ENCODE data around the gene CAMTA1. TPM values are rescaled to one million over a fixed set of nuclear protein-coding genes. Genes with fewer than 3 reads are reported as not detected.

The CAMTA1 gene
- total and polyA plus RNA-seq, 4 donors = 78.7 to 438 (median 173) TPM

DNA sequence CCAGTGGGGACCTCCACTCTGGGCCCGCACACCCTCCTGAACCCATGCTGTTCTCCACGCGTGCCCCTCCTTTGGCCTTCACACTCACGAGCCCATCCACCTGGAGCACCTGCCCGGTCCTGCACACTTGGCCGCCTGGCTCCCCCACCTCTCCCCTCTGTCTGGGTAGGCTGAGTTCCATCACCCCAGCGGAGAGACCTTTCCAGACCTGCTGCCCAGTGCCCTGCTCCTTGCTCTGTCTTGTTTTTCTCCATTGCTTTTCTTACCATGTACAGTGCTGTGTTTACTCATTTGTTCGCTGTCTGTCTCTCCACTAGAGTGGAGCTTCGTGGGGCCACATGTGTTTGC is 634.8 kb downstream of the CAMTA1 start:
- WGBS, 2 donors = 68 to 76% methylated on average over 9 of the region's 9 CpGs
- intact Hi-C loops (cut with DNase I) = no loop called here
- Histone ChIP-seq H3K4me3 (ENCODE audit: low read length in 2 of 2) (no peak overlapping the region), H3K4me1 (ENCODE audit: control insufficient read depth in 1 of 2, insufficient read depth in 2 of 2, low read length in 2 of 2) (no peaks in the 10 kb centered on the region), H3K27me3 (ENCODE audit: control insufficient read depth in 1 of 2, insufficient read depth in 2 of 2, low read length in 1 of 2) (no peaks in the 10 kb centered on the region), H3K9me3 (ENCODE audit: control insufficient read depth, low read length) (peaks cover 2% of the 10 kb centered on the region), H3K27ac (ENCODE audit: low read depth in 1 of 2, low read length in 2 of 2) (no peak overlapping the region), H3K36me3 (ENCODE audit: control insufficient read depth in 1 of 2, insufficient read depth in 2 of 2, low read length in 1 of 2) (no peaks in the 10 kb centered on the region)
- DNase-seq (peak; percentile 21 to 49), ATAC-seq (ENCODE audit: low FRiP score) (no peak)

DNA sequence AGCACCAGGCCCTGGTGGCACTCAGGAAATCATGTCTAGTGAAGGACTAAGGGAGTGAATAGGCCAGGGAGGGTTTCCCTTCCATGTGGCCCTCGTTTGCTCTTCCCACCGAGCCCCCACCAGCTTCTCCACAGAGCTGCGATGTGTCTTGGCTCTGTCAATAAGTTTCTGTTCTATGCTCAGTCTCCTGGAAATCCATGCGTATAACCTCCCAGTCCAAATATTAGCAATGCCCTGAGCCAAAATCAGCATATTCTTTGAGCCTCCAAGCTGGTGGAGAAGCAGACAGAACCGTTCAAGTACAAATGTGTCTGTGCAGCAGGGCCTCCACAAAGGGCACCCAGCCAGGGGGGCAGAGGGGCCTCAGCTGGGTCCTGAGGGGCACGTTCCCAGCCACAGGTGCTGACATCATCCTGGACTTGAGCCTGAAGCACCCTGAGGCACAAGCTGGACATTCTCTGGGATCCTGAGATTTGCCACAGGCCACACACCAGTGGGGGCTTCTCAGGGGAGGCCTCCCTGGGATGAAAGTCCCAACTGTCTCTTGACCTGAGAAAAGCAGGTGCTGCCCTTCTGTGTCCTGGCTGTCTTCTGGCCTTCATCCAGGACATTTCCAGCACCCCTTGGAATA is 635.3 kb downstream of the CAMTA1 start:
- no peaks in the 10 kb centered on the region for H3K36me3 ChIP-seq (ENCODE audit: control insufficient read depth in 1 of 2, insufficient read depth in 2 of 2, low read length in 1 of 2)
- intact Hi-C loops (cut with DNase I) = no loop called here
- peak; percentile 36 to 42 for DNase-seq
- no peaks in the 10 kb centered on the region for H3K27me3 ChIP-seq (ENCODE audit: control insufficient read depth in 1 of 2, insufficient read depth in 2 of 2, low read length in 1 of 2)
- H3K4me1 ChIP-seq (ENCODE audit: control insufficient read depth in 1 of 2, insufficient read depth in 2 of 2, low read length in 2 of 2) = no peaks in the 10 kb centered on the region
- H3K9me3 ChIP-seq (ENCODE audit: control insufficient read depth, low read length) = peaks cover 2% of the 10 kb centered on the region
- ATAC-seq (ENCODE audit: low FRiP score) = no peak
- H3K27ac ChIP-seq (ENCODE audit: low read depth in 1 of 2, low read length in 2 of 2) = no peak overlapping the region
- 4 to 9% methylated on average over 6 of the region's 6 CpGs for WGBS, 2 donors
- H3K4me3 ChIP-seq (ENCODE audit: low read length in 2 of 2) = no peak overlapping the region

DNA sequence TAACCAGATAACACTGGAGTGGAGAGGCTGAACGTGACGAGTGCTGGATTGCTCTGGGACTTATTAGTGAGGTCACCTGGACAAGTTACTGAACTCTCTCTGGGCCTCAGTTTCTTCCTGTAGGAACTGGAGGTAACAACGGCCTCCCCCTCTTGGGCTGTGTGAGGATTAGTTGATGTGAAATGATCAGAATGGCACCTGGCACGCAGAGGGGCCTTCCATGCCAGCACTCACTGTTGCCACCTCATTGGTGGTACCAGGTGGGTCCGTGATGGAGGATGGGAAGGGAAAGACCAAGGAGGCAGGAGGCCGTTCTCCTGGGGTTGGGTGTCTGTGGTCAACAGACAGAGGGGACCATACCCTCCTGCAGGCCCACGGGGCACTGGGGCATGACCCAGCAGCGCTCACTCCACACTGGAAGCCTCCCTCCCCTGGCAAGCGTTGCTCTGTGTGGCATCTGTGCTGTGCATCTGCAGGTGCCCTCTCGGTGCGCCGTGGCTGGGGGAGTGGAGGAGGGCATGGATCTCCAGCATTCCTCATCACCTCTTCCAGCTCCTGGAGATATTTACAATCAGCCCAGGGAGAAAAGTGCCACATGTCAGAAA is 636.3 kb downstream of the CAMTA1 start:
- WGBS, 2 donors = 95 to 98% methylated on average over 12 of the region's 12 CpGs
- no peak for ATAC-seq (ENCODE audit: low FRiP score)
- intact Hi-C loops (cut with DNase I) = no loop called here
- Histone ChIP-seq H3K9me3 (ENCODE audit: control insufficient read depth, low read length) (peaks cover 2% of the 10 kb centered on the region), H3K4me3 (ENCODE audit: low read length in 2 of 2) (no peak overlapping the region), H3K36me3 (ENCODE audit: control insufficient read depth in 1 of 2, insufficient read depth in 2 of 2, low read length in 1 of 2) (no peaks in the 10 kb centered on the region), H3K27ac (ENCODE audit: low read depth in 1 of 2, low read length in 2 of 2) (no peak overlapping the region), H3K4me1 (ENCODE audit: control insufficient read depth in 1 of 2, insufficient read depth in 2 of 2, low read length in 2 of 2) (no peaks in the 10 kb centered on the region), H3K27me3 (ENCODE audit: control insufficient read depth in 1 of 2, insufficient read depth in 2 of 2, low read length in 1 of 2) (no peaks in the 10 kb centered on the region)
- peak; percentile 28 to 66 for DNase-seq

DNA sequence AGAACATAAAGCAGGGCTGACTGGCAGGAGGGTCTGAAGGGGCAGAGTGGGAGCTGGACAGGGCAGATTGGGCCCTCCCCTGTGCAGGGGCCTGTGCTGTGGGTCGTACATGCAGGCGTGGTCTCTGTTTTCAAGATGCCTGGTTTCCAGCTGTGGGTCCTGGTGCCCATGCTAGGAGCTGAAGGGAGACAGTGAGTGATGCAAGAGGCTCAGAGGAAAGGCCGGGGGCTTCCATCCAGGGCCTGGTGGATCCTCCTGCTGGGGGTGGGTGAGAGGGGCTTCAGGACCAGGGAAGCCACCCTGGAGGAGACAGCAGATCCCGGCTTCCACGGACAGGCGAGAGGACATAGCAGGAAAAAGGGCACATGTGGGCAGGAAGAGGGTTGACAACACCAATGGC is 636.8 kb downstream of the CAMTA1 start:
- H3K36me3 ChIP-seq (ENCODE audit: control insufficient read depth in 1 of 2, insufficient read depth in 2 of 2, low read length in 1 of 2) = no peaks in the 10 kb centered on the region
- no peak overlapping the region for H3K4me3 ChIP-seq (ENCODE audit: low read length in 2 of 2)
- peak; percentile 6 to 44 for DNase-seq
- no peaks in the 10 kb centered on the region for H3K27me3 ChIP-seq (ENCODE audit: control insufficient read depth in 1 of 2, insufficient read depth in 2 of 2, low read length in 1 of 2)
- ATAC-seq (ENCODE audit: low FRiP score) = no peak
- WGBS, 2 donors = 97% methylated on average over 6 of the region's 6 CpGs
- peaks cover 2% of the 10 kb centered on the region for H3K9me3 ChIP-seq (ENCODE audit: control insufficient read depth, low read length)
- intact Hi-C loops (cut with DNase I) = no loop called here
- H3K4me1 ChIP-seq (ENCODE audit: control insufficient read depth in 1 of 2, insufficient read depth in 2 of 2, low read length in 2 of 2) = no peaks in the 10 kb centered on the region
- no peak overlapping the region for H3K27ac ChIP-seq (ENCODE audit: low read depth in 1 of 2, low read length in 2 of 2)

DNA sequence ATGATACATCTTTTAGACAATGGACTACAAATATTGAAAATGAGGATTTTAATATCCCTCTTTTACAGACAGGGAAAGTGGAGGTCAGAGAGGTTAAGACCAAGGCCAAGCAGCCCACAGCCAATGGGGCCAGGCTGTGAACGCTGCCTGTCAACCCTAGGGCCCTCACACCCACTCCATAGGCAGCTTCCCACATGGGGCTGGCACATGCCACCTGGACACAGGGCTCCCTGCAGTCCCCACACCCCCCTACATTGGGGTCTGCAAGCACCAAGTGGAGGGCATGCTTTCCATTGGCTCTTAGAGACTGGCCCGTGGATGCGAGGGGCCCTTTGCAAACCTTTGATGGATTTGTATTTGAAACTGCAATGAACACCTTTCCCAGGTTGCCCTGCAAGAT is 637.3 kb downstream of the CAMTA1 start:
- ATAC-seq (ENCODE audit: low FRiP score) (no peak), DNase-seq (peak; percentile 6 to 25)
- intact Hi-C loops (cut with DNase I) = no loop called here
- H3K36me3 ChIP-seq (ENCODE audit: control insufficient read depth in 1 of 2, insufficient read depth in 2 of 2, low read length in 1 of 2) = no peaks in the 10 kb centered on the region
- H3K4me1 ChIP-seq (ENCODE audit: control insufficient read depth in 1 of 2, insufficient read depth in 2 of 2, low read length in 2 of 2) = no peaks in the 10 kb centered on the region
- WGBS, 2 donors = 97 to 98% methylated on average over 3 of the region's 3 CpGs
- H3K9me3 ChIP-seq (ENCODE audit: control insufficient read depth, low read length) = peaks cover 2% of the 10 kb centered on the region
- no peaks in the 10 kb centered on the region for H3K27me3 ChIP-seq (ENCODE audit: control insufficient read depth in 1 of 2, insufficient read depth in 2 of 2, low read length in 1 of 2)
- H3K27ac ChIP-seq (ENCODE audit: low read depth in 1 of 2, low read length in 2 of 2) = no peak overlapping the region
- H3K4me3 ChIP-seq (ENCODE audit: low read length in 2 of 2) = no peak overlapping the region

DNA sequence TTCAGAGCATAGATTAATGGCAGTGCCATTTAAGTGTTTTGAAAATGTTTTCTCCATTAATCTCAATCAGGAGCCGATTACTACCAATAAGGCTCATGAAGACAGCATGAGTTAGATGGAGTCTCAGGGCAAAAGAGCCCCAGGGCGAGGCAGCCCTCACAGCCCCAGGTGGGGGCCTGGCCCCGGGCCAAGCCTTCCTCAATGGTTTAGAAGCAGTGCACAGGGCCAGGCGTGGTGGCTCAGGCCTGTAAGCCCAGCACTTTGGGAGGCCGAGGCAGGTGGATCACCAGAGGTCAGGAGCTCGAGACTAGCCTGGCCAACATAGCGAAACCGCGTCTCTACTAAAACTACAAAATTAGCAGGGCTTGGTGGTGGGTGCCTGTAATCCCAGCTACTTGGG is 637.7 kb downstream of the CAMTA1 start:
- no peaks in the 10 kb centered on the region for H3K36me3 ChIP-seq (ENCODE audit: control insufficient read depth in 1 of 2, insufficient read depth in 2 of 2, low read length in 1 of 2)
- H3K27ac ChIP-seq (ENCODE audit: low read depth in 1 of 2, low read length in 2 of 2) = no peak overlapping the region
- ATAC-seq (ENCODE audit: low FRiP score) = no peak
- intact Hi-C loops (cut with DNase I) = no loop called here
- no peaks in the 10 kb centered on the region for H3K27me3 ChIP-seq (ENCODE audit: control insufficient read depth in 1 of 2, insufficient read depth in 2 of 2, low read length in 1 of 2)
- H3K4me3 ChIP-seq (ENCODE audit: low read length in 2 of 2) = no peak overlapping the region
- no peaks in the 10 kb centered on the region for H3K4me1 ChIP-seq (ENCODE audit: control insufficient read depth in 1 of 2, insufficient read depth in 2 of 2, low read length in 2 of 2)
- DNase-seq = peak; percentile 28 to 70
- WGBS, 2 donors = 81 to 88% methylated on average over 9 of the region's 9 CpGs
- H3K9me3 ChIP-seq (ENCODE audit: control insufficient read depth, low read length) = no peaks in the 10 kb centered on the region

DNA sequence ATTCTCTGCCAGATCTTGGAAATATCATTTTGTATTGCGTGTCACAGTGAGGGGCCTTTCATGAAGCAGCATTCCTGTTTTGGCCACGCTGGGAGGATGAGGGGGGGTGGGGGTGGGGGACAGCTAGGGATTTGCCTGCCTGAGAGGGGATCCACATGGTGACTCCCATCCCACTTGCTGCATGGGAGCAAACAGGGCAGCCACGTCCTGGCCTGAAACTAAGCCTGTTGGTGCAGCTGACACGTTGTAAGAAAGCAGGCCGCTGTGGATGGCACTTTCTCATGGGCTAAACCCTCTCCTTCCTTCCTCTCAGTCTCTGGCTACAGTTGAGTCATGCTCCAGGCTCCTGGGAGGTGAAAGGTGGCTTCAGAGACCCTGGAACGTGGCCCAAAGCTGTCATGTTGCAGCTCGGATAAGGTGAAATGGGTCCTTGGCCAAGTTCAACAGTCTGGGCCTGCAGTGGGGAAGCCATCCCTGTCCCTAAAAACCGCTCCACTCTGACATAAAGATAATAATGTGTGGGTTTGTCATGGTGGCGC is 639.2 kb downstream of the CAMTA1 start:
- intact Hi-C loops (cut with DNase I) = no loop called here
- H3K27ac ChIP-seq (ENCODE audit: low read depth in 1 of 2, low read length in 2 of 2) = no peak overlapping the region
- H3K4me1 ChIP-seq (ENCODE audit: control insufficient read depth in 1 of 2, insufficient read depth in 2 of 2, low read length in 2 of 2) = no peaks in the 10 kb centered on the region
- WGBS, 2 donors = 83 to 85% methylated on average over 9 of the region's 9 CpGs
- DNase-seq (peak; percentile 23 to 61), ATAC-seq (ENCODE audit: low FRiP score) (no peak)
- H3K27me3 ChIP-seq (ENCODE audit: control insufficient read depth in 1 of 2, insufficient read depth in 2 of 2, low read length in 1 of 2) = no peaks in the 10 kb centered on the region
- H3K9me3 ChIP-seq (ENCODE audit: control insufficient read depth, low read length) = no peaks in the 10 kb centered on the region
- no peak overlapping the region for H3K4me3 ChIP-seq (ENCODE audit: low read length in 2 of 2)
- no peaks in the 10 kb centered on the region for H3K36me3 ChIP-seq (ENCODE audit: control insufficient read depth in 1 of 2, insufficient read depth in 2 of 2, low read length in 1 of 2)

DNA sequence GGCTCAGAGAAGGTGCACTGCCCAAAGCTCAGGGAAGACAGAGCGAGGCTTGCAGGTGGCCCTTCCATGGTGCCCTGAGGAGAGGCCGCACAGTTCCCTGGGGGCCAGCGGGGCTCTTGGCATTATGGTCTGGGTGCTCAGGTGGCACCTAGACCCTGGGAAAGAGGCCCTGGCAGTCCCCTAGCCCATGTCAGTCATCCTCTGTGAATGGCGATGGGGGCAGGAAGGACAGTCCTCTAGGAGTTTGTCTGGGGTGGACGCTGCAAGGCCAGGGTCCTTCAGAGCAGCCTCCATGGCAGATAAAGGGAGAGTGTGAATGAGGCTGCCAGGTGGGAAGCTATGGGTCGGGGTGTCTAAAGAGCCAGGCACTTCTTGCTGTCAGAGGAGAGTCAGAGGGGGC is 640.0 kb downstream of the CAMTA1 start:
- H3K9me3 ChIP-seq (ENCODE audit: control insufficient read depth, low read length) = no peaks in the 10 kb centered on the region
- no peak for ATAC-seq (ENCODE audit: low FRiP score)
- no peaks in the 10 kb centered on the region for H3K4me1 ChIP-seq (ENCODE audit: control insufficient read depth in 1 of 2, insufficient read depth in 2 of 2, low read length in 2 of 2)
- H3K27me3 ChIP-seq (ENCODE audit: control insufficient read depth in 1 of 2, insufficient read depth in 2 of 2, low read length in 1 of 2) = no peaks in the 10 kb centered on the region
- DNase-seq = peak; percentile 0 to 37
- no peaks in the 10 kb centered on the region for H3K36me3 ChIP-seq (ENCODE audit: control insufficient read depth in 1 of 2, insufficient read depth in 2 of 2, low read length in 1 of 2)
- no peak overlapping the region for H3K4me3 ChIP-seq (ENCODE audit: low read length in 2 of 2)
- intact Hi-C loops (cut with DNase I) = no loop called here
- no peak overlapping the region for H3K27ac ChIP-seq (ENCODE audit: low read depth in 1 of 2, low read length in 2 of 2)
- 97 to 98% methylated on average over 6 of the region's 6 CpGs for WGBS, 2 donors

DNA sequence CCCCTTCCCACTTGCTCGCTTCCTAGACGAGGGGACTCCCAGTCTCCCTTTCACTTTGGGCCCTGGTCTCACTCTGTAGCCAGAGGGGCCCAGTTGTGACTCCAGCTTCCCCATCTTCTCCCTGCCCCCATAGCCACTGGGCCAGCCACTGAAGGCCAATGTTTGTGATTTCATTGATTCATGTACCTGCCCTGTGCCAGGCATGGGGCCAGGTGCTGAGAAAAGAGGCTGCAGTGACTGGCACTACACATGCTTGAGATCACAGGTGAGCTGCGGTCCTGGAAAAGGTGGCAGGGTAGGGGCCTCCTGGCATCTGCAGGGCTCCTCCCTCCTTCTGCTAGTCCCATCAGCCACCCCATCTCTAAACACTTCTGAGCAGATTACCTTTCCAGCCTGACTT is 640.5 kb downstream of the CAMTA1 start:
- no peak overlapping the region for H3K27ac ChIP-seq (ENCODE audit: low read depth in 1 of 2, low read length in 2 of 2)
- no peaks in the 10 kb centered on the region for H3K36me3 ChIP-seq (ENCODE audit: control insufficient read depth in 1 of 2, insufficient read depth in 2 of 2, low read length in 1 of 2)
- DNase-seq = peak; percentile 6 to 46
- no peak overlapping the region for H3K4me3 ChIP-seq (ENCODE audit: low read length in 2 of 2)
- no peak for ATAC-seq (ENCODE audit: low FRiP score)
- no peaks in the 10 kb centered on the region for H3K4me1 ChIP-seq (ENCODE audit: control insufficient read depth in 1 of 2, insufficient read depth in 2 of 2, low read length in 2 of 2)
- 97 to 100% methylated on average over 3 of the region's 3 CpGs for WGBS, 2 donors
- no peaks in the 10 kb centered on the region for H3K27me3 ChIP-seq (ENCODE audit: control insufficient read depth in 1 of 2, insufficient read depth in 2 of 2, low read length in 1 of 2)
- intact Hi-C loops (cut with DNase I) = no loop called here
- no peaks in the 10 kb centered on the region for H3K9me3 ChIP-seq (ENCODE audit: control insufficient read depth, low read length)
